ENCODE measurements around the gene DCLK1. TPM values are rescaled to one million over a fixed set of nuclear protein-coding genes. Genes with fewer than 3 reads are reported as not detected.

Gene DCLK1
- total and polyA plus RNA-seq, 12 donors, result 0.68 to 22.6 (median 2.3) TPM

GRCh38 chr13:35839806-35840205 lies 291.4 kb downstream of the DCLK1 start:
- no peak for TF ChIP-seq CTCF (IDR thresholded peaks at IDR 0.05)
- TF ChIP-seq POLR2A (IDR thresholded peaks at IDR 0.05), result no peak
- no peak for DNase-seq
- Histone ChIP-seq H3K27ac (no peak overlapping the region), H3K4me3 (no peak overlapping the region), H3K36me3 (replicated peaks in 1 of 2) (no peaks in the 10 kb centered on the region), H3K4me1 (replicated peaks in 1 of 2) (no peaks in the 10 kb centered on the region), H3K9me3 (replicated peaks in 1 of 3) (no peaks in the 10 kb centered on the region), H3K27me3 (no peaks in the 10 kb centered on the region)
- WGBS, 4 donors, result 81 to 92% (median 87%) methylated on average over 5 of the region's 5 CpGs
- intact Hi-C loops (cut with DNase I), result no loop called here

- Histone ChIP-seq H3K9me3 (replicated peaks in 1 of 3) (no peaks in the 10 kb centered on the region), H3K4me3 (no peak overlapping the region), H3K27me3 (no peaks in the 10 kb centered on the region), H3K4me1 (replicated peaks in 1 of 2) (no peaks in the 10 kb centered on the region), H3K27ac (no peak overlapping the region), H3K36me3 (replicated peaks in 1 of 2) (no peaks in the 10 kb centered on the region)
- WGBS, 4 donors, result 48 to 65% (median 57%) methylated on average over 1 of the region's 1 CpG
- intact Hi-C loops (cut with DNase I), result no loop called here
- DNase-seq, result no peak
- no peak for TF ChIP-seq POLR2A (IDR thresholded peaks at IDR 0.05)
- no peak for TF ChIP-seq CTCF (IDR thresholded peaks at IDR 0.05)
These were observed 292.8 kb downstream of the DCLK1 start for GRCh38 chr13:35838356-35838755.

GRCh38 chr13:35836446-35836845 lies 294.7 kb downstream of the DCLK1 start:
- WGBS, 4 donors, result 87 to 91% (median 89%) methylated on average over 7 of the region's 7 CpGs
- no peaks in the 10 kb centered on the region for H3K4me1 ChIP-seq (replicated peaks in 1 of 2)
- DNase-seq, result no peak
- no peaks in the 10 kb centered on the region for H3K9me3 ChIP-seq (replicated peaks in 1 of 3)
- no peaks in the 10 kb centered on the region for H3K27me3 ChIP-seq
- no peak overlapping the region for H3K27ac ChIP-seq
- H3K4me3 ChIP-seq, result no peak overlapping the region
- intact Hi-C loops (cut with DNase I), result no loop called here
- no peaks in the 10 kb centered on the region for H3K36me3 ChIP-seq (replicated peaks in 1 of 2)
- TF ChIP-seq POLR2A (IDR thresholded peaks at IDR 0.05) (no peak), CTCF (IDR thresholded peaks at IDR 0.05) (no peak)

- intact Hi-C loops (cut with DNase I), result no loop called here
- H3K27me3 ChIP-seq, result no peaks in the 10 kb centered on the region
- H3K36me3 ChIP-seq (replicated peaks in 1 of 2), result no peaks in the 10 kb centered on the region
- TF ChIP-seq POLR2A (IDR thresholded peaks at IDR 0.05), result no peak
- no peak for TF ChIP-seq CTCF (IDR thresholded peaks at IDR 0.05)
- no peak overlapping the region for H3K4me3 ChIP-seq
- 85 to 90% (median 86%) methylated on average over 4 of the region's 4 CpGs for WGBS, 4 donors
- no peak for DNase-seq
- H3K4me1 ChIP-seq (replicated peaks in 1 of 2), result no peaks in the 10 kb centered on the region
- no peaks in the 10 kb centered on the region for H3K9me3 ChIP-seq (replicated peaks in 1 of 3)
- no peak overlapping the region for H3K27ac ChIP-seq
These were observed 295.2 kb downstream of the DCLK1 start for GRCh38 chr13:35835989-35836388.

All from adrenal gland (tissue), 12 donors.